ENCODE results near the gene CTH. TPM values are rescaled to one million over a fixed set of nuclear protein-coding genes. Genes with fewer than 3 reads are reported as not detected.

CTH gene
- total RNA-seq, 6 experiments from 2014 or later: 2.0 to 5.5 (median 3.2) TPM

GRCh38 chr1:70385477-70385876 lies 25.6 kb upstream of the CTH start:
- H3K27me3 Mint-ChIP-seq (ENCODE audit: insufficient read depth): peaks cover 5% of the 10 kb centered on the region; the same call in 1 of the 2 replicates
- no peaks in the 10 kb centered on the region for H3K4me1 Mint-ChIP-seq (ENCODE audit: low read depth)
- no peak overlapping the region for H3K4me3 Mint-ChIP-seq
- H3K27ac Mint-ChIP-seq: no peak overlapping the region
- no peaks in the 10 kb centered on the region for H3K36me3 Mint-ChIP-seq (ENCODE audit: low read depth)
- no peaks in the 10 kb centered on the region for H3K9me3 Mint-ChIP-seq
- no peak for DNase-seq
- no peak for TF ChIP-seq CTCF (IDR thresholded peaks at IDR 0.05)

GRCh38 chr1:70386121-70386520 lies 24.9 kb upstream of the CTH start:
- no peak for DNase-seq
- H3K36me3 Mint-ChIP-seq (ENCODE audit: low read depth): no peaks in the 10 kb centered on the region
- no peaks in the 10 kb centered on the region for H3K9me3 Mint-ChIP-seq
- H3K27me3 Mint-ChIP-seq (ENCODE audit: insufficient read depth): peaks cover 6% of the 10 kb centered on the region; the same call in 1 of the 2 replicates
- no peak for TF ChIP-seq CTCF (IDR thresholded peaks at IDR 0.05)
- H3K27ac Mint-ChIP-seq: no peak overlapping the region
- no peak overlapping the region for H3K4me3 Mint-ChIP-seq
- H3K4me1 Mint-ChIP-seq (ENCODE audit: low read depth): no peaks in the 10 kb centered on the region

GRCh38 chr1:70387507-70387906 lies 23.6 kb upstream of the CTH start:
- DNase-seq: no peak
- no peak overlapping the region for H3K4me3 Mint-ChIP-seq
- no peaks in the 10 kb centered on the region for H3K9me3 Mint-ChIP-seq
- peaks cover 10% of the 10 kb centered on the region for H3K27me3 Mint-ChIP-seq (ENCODE audit: insufficient read depth)
- no peak overlapping the region for H3K27ac Mint-ChIP-seq
- no peak for TF ChIP-seq CTCF (IDR thresholded peaks at IDR 0.05)
- H3K36me3 Mint-ChIP-seq (ENCODE audit: low read depth): no peaks in the 10 kb centered on the region
- H3K4me1 Mint-ChIP-seq (ENCODE audit: low read depth): no peaks in the 10 kb centered on the region

GRCh38 chr1:70392626-70393025 lies 18.4 kb upstream of the CTH start:
- H3K4me1 Mint-ChIP-seq (ENCODE audit: low read depth): no peaks in the 10 kb centered on the region
- no peak overlapping the region for H3K4me3 Mint-ChIP-seq
- peaks cover 22% of the 10 kb centered on the region for H3K27me3 Mint-ChIP-seq (ENCODE audit: insufficient read depth)
- no peak overlapping the region for H3K27ac Mint-ChIP-seq
- no peak for TF ChIP-seq CTCF (IDR thresholded peaks at IDR 0.05)
- H3K36me3 Mint-ChIP-seq (ENCODE audit: low read depth): no peaks in the 10 kb centered on the region
- H3K9me3 Mint-ChIP-seq: no peaks in the 10 kb centered on the region
- no peak for DNase-seq

- Mint-ChIP-seq H3K9me3 (no peaks in the 10 kb centered on the region), H3K36me3 (ENCODE audit: low read depth) (no peaks in the 10 kb centered on the region), H3K4me1 (ENCODE audit: low read depth) (no peaks in the 10 kb centered on the region), H3K4me3 (no peak overlapping the region), H3K27ac (no peak overlapping the region), H3K27me3 (ENCODE audit: insufficient read depth) (peaks cover 22% of the 10 kb centered on the region)
- DNase-seq: no peak
- TF ChIP-seq CTCF (IDR thresholded peaks at IDR 0.05): no peak
These were observed 14.5 kb upstream of the CTH start for GRCh38 chr1:70396607-70397006.

GRCh38 chr1:70397013-70397412 lies 14.1 kb upstream of the CTH start:
- Mint-ChIP-seq H3K4me1 (ENCODE audit: low read depth) (no peaks in the 10 kb centered on the region), H3K27me3 (ENCODE audit: insufficient read depth) (peaks cover 22% of the 10 kb centered on the region), H3K4me3 (no peak overlapping the region), H3K36me3 (ENCODE audit: low read depth) (no peaks in the 10 kb centered on the region), H3K9me3 (no peaks in the 10 kb centered on the region), H3K27ac (no peak overlapping the region)
- TF ChIP-seq CTCF (IDR thresholded peaks at IDR 0.05): no peak
- DNase-seq: no peak
